Measurements from ENCODE around the gene CNEP1R1. TPM values are rescaled to one million over a fixed set of nuclear protein-coding genes. Genes with fewer than 3 reads are reported as not detected.

CNEP1R1 gene
- total RNA-seq, 1 experiment from 2014 or later, result 13.8 TPM

DNA sequence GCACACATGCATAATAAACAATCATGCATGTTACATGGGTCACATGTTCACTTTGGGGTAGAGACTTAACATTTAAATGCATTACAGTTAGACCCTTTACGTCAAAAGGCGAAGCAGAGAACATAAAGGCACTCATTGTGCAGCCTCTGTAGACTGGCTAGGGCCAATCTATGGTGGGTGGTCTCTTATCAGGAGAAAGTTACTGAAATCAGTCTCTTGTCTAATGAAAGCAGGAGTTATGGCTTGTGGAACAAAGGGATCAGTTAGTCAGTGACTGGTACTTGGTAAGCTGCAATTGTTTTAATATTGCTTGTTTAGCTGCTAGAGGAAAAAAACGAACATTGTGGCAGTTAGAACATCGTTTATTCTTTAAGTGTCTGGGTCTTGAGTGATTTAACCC lies 1.4 kb upstream of the CNEP1R1 start:
- DNase-seq (ENCODE audit: low spot score), result no peak
- H3K9me3 Mint-ChIP-seq, result no peaks in the 10 kb centered on the region
- no peaks in the 10 kb centered on the region for H3K27me3 Mint-ChIP-seq (ENCODE audit: low read depth)
- ATAC-seq, result no peak
- no peaks in the 10 kb centered on the region for H3K36me3 Mint-ChIP-seq
- no peak overlapping the region for H3K4me3 Mint-ChIP-seq
- ChIA-PET POLR2A (no interaction called here), CTCF (interaction anchor here (2.7 to 4.1 kb wide), 2 partner anchors 66 to 166 kb away, joined by 16 to 49 read pairs; partner anchors contain the start of gene ZNF423)
- peaks cover 16% of the 10 kb centered on the region for H3K4me1 Mint-ChIP-seq
- H3K27ac Mint-ChIP-seq, result no peak overlapping the region
- TF ChIP-seq GTF2I (CRISPR knock-in tag; conservative IDR thresholded peaks at IDR 0.05) (no peak), E2F4 (CRISPR knock-in tag; IDR thresholded peaks at IDR 0.05; ENCODE audit: borderline replicate concordance, low read depth) (no peak), SOX15 (CRISPR knock-in tag; IDR thresholded peaks at IDR 0.05) (no peak), RORB (CRISPR knock-in tag; IDR thresholded peaks at IDR 0.05) (no peak), ZNF232 (CRISPR knock-in tag; IDR thresholded peaks at IDR 0.05) (no peak), ZNF512 (CRISPR knock-in tag; IDR thresholded peaks at IDR 0.05; ENCODE audit: borderline replicate concordance) (no peak), ZNF121 (CRISPR knock-in tag; IDR thresholded peaks at IDR 0.05) (no peak), ESRRA (CRISPR knock-in tag; IDR thresholded peaks at IDR 0.05; ENCODE audit: borderline replicate concordance) (no peak), TP53 (CRISPR knock-in tag; IDR thresholded peaks at IDR 0.05) (no peak), PRDM15 (CRISPR knock-in tag; IDR thresholded peaks at IDR 0.05) (no peak), NR1H2 (CRISPR knock-in tag; IDR thresholded peaks at IDR 0.05) (no peak), TEAD4 (CRISPR knock-in tag; IDR thresholded peaks at IDR 0.05) (no peak), PRRX2 (CRISPR knock-in tag; IDR thresholded peaks at IDR 0.05) (no peak), IRF2 (CRISPR knock-in tag; IDR thresholded peaks at IDR 0.05; ENCODE audit: borderline replicate concordance, low read depth) (no peak), SMAD4 (CRISPR knock-in tag; IDR thresholded peaks at IDR 0.05) (no peak), ARID4B (CRISPR knock-in tag; IDR thresholded peaks at IDR 0.05; ENCODE audit: borderline replicate concordance) (no peak)
- TF ChIP-seq, protein P1, sequence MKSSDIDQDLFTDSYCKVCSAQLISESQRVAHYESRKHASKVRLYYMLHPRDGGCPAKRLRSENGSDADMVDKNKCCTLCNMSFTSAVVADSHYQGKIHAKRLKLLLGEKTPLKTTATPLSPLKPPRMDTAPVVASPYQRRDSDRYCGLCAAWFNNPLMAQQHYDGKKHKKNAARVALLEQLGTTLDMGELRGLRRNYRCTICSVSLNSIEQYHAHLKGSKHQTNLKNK (CRISPR knock-in tag; IDR thresholded peaks at IDR 0.05), result no peak
- TF ChIP-seq, protein P2, sequence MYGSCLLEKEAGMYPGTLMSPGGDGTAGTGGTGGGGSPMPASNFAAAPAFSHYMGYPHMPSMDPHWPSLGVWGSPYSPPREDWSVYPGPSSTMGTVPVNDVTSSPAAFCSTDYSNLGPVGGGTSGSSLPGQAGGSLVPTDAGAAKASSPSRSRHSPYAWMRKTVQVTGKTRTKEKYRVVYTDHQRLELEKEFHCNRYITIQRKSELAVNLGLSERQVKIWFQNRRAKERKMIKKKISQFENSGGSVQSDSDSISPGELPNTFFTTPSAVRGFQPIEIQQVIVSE (CRISPR knock-in tag; IDR thresholded peaks at IDR 0.05; ENCODE audit: borderline replicate concordance), result no peak
- TF ChIP-seq, protein P3, sequence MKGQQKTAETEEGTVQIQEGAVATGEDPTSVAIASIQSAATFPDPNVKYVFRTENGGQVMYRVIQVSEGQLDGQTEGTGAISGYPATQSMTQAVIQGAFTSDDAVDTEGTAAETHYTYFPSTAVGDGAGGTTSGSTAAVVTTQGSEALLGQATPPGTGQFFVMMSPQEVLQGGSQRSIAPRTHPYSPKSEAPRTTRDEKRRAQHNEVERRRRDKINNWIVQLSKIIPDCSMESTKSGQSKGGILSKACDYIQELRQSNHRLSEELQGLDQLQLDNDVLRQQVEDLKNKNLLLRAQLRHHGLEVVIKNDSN (CRISPR knock-in tag; IDR thresholded peaks at IDR 0.05), result no peak

All from WTC11 (cell line).